HG02642 (cell line): Measurements from ENCODE around the gene MESP1.

ENCODE experiments used
- ATAC-seq: cut with Tn5 transposase; IDR thresholded peaks from one replicate; pipeline ENCODE4 v1.9.1; 2021; ENCODE audit warnings: mild to moderate bottlenecking; ENCODE audit not compliant: unreplicated experiment, poor library complexity

MESP1 gene

GRCh38 chr15:89732451-89733172 lies 18.4 kb downstream of the MESP1 start:
- ATAC-seq: no peak

GRCh38 chr15:89731275-89731674 lies 19.8 kb downstream of the MESP1 start:
- ATAC-seq: no peak

GRCh38 chr15:89728254-89728653 lies 22.8 kb downstream of the MESP1 start:
- no peak for ATAC-seq

- no peak for ATAC-seq
Observed at GRCh38 chr15:89725064-89725463, 26.0 kb downstream of the MESP1 start.

GRCh38 chr15:89724621-89725020 lies 26.4 kb downstream of the MESP1 start:
- ATAC-seq: no peak

DNA sequence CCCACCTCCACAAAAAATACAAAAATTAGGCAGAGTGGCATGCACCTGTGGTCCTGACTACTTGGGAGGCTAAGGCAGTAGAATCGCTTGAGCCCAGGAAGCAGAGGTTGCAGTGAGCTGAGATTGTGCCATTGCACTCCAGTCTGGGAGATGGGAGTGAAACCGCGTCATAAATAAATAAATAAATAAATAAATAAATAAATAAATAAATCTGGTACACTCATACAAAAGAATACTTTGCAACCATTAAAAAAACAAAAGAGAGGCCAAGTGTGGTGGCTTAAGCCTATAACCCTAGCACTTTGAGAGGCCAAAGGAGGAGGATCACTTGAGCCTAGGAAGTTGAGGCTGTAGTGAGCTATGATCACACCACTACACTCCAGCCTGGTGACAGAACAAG lies 28.0 kb downstream of the MESP1 start:
- ATAC-seq: no peak

DNA sequence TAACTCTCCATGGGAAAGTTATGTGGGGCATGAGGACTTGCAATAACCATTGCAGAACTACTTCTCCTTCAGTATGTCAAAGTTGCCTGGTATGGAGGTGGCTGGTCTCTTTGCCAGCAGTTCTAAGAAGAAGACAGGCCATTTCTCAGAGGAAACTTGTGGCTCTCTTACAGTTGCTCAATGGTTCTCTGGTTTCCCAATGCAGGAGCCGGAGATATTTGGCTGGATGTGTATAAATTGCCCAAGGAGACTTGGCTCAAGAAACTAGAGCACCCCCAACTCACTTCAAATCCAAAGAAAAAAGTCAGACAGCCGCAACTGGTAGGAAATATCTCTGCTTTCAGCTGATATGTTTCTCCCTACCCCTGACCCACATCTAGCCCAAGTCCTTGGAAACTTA lies 36.3 kb downstream of the MESP1 start:
- no peak for ATAC-seq

- ATAC-seq: no peak
Observed at GRCh38 chr15:89707577-89707976, 43.5 kb downstream of the MESP1 start.

GRCh38 chr15:89704411-89704810 lies 46.6 kb downstream of the MESP1 start:
- ATAC-seq: no peak
